Prostate gland (tissue), 2 donors: ENCODE data around the gene STX19.

Source experiments
- POLR2AphosphoS5 ChIP-seq: sonication (generic); formaldehyde crosslinking; IDR thresholded peaks from one replicate; pipeline ENCODE4 v1.6.1; 2017; ENCODE audit warnings: antibody characterized with exemption
- TF ChIP-seq, protein P1 (sequence below), 4 experiments: fragments of 200-600 bp in 2 of 4; fragments of 450-650 bp in 2 of 4; sonication (generic) in 2 of 4; IDR thresholded peaks; 1 replicate in 3 of 4; 2 replicates in 1 of 4; pipeline ENCODE4 v1.5.1; 2016 to 2019; ENCODE audit warnings: antibody characterized with exemption in 4 of 4, mild to moderate bottlenecking in 2 of 4, moderate library complexity in 2 of 4

DNA sequence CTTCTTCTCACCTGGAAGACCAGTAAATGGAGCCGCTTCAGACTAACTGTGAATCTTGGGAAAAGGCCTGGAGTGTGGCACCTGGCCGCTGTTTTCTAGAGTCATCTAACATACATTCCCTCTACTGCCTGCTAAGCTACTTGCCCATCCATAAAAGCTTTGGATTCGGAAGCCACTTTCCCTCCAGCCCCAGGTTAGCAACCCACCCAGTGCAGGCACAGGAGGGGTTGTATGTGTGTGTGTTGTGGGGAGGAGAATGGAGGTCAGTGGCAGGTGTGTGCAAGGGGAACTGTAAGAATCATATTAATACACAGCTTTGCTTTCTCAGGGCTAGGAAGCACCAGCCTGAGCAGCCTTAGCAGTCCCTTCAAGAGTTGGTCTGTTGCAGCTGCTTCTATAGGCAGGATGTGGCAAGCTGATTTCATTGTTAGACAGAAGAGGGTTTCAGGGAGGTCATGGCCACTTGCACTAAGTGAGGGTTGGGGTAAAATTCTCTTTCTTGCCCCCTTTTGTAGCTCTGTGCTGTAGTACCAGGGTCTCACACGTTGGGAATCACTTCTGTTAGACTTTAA is 43.4 kb upstream of the STX19 start:
- TF ChIP-seq, protein P1, sequence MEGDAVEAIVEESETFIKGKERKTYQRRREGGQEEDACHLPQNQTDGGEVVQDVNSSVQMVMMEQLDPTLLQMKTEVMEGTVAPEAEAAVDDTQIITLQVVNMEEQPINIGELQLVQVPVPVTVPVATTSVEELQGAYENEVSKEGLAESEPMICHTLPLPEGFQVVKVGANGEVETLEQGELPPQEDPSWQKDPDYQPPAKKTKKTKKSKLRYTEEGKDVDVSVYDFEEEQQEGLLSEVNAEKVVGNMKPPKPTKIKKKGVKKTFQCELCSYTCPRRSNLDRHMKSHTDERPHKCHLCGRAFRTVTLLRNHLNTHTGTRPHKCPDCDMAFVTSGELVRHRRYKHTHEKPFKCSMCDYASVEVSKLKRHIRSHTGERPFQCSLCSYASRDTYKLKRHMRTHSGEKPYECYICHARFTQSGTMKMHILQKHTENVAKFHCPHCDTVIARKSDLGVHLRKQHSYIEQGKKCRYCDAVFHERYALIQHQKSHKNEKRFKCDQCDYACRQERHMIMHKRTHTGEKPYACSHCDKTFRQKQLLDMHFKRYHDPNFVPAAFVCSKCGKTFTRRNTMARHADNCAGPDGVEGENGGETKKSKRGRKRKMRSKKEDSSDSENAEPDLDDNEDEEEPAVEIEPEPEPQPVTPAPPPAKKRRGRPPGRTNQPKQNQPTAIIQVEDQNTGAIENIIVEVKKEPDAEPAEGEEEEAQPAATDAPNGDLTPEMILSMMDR (IDR thresholded peaks at IDR 0.05) = no peak
- TF ChIP-seq POLR2AphosphoS5 = no peak
